A549 (cell line): ENCODE results near the gene GRK1. TPM values are rescaled to one million over a fixed set of nuclear protein-coding genes. Genes with fewer than 3 reads are reported as not detected.

Source experiments
- ATAC-seq, 2 experiments: fragments of 200-7000 bp in 1 of 2; fragments of >200 bp in 1 of 2; cut with Nextera tagmentation in 1 of 2; cut with Tn5 transposase in 1 of 2; 3 replicates each; pipeline versions ENCODE4 v1.8.0 to v1.9.1; 2018 to 2020; ENCODE audit warnings: mild to moderate bottlenecking in 1 of 2, moderate library complexity in 1 of 2
- CTCF ChIA-PET: fragments of 300-600 bp; sonication (Branson Sonifier 250); formaldehyde crosslinking; extraction: SDS; loops from one replicate; lab custom pipeline; 2021; ENCODE audit warnings: antibody characterized with exemption, inconsistent platforms; lab: Yijun Ruan, JAX
- POLR2A ChIA-PET: fragments of 350-600 bp; formaldehyde crosslinking; extraction: SDS; loops from one replicate; lab custom pipeline; 2021; ENCODE audit warnings: antibody characterized with exemption, inconsistent platforms; lab: Yijun Ruan, JAX
- DNase-seq, 2 experiments: peaks; one replicate each; pipeline versions ENCODE4 v3.0.0 to v3.0.0-alpha.2; 2011 to 2016; ENCODE audit warnings: low read depth in 1 of 2, low spot score in 1 of 2
- FAIRE-seq: peaks from 2 replicates; lab custom pipeline; 2011; peaks lifted over from hg19 to GRCh38; lab: Jason Lieb, UNC
- H3K27ac ChIP-seq, 2 experiments: fragments of >200 bp; sonication (Bioruptor Twin); formaldehyde crosslinking; 3 replicates each; pipeline ENCODE4 v1.5.1; 2016 to 2017
- H3K4me1 ChIP-seq: fragments of >200 bp; sonication (Bioruptor Twin); formaldehyde crosslinking; 3 replicates; pipeline ENCODE4 v1.6.1; 2016
- H3K4me2 ChIP-seq: fragments of >200 bp; sonication (Bioruptor Twin); formaldehyde crosslinking; 3 replicates; pipeline ENCODE4 v1.6.1; 2016
- H3K4me3 ChIP-seq: fragments of >200 bp; sonication (Bioruptor Twin); formaldehyde crosslinking; 3 replicates; pipeline ENCODE4 v1.5.1; 2016
- H3K9me3 ChIP-seq: fragments of >200 bp; sonication (Bioruptor Twin); formaldehyde crosslinking; 3 replicates; pipeline ENCODE4 v1.6.1; 2016
- E2F6 ChIP-seq: IDR thresholded peaks from 2 replicates; pipeline ENCODE4 v1.6.1; 2012; ENCODE audit warnings: low read depth, borderline replicate concordance
- EHF ChIP-seq: fragments of 250-450 bp; sonication (Bioruptor Pico); IDR thresholded peaks from 2 replicates; pipeline ENCODE4 v1.5.0; 2020; ENCODE audit warnings: mild to moderate bottlenecking
- EHMT2 ChIP-seq: fragments of 200-600 bp; sonication (generic); IDR thresholded peaks from 2 replicates; pipeline ENCODE4 v1.6.1; 2016; ENCODE audit warnings: antibody characterized with exemption, low read depth, mild to moderate bottlenecking, moderate library complexity
- FOSB ChIP-seq: fragments of 250-450 bp; sonication (Bioruptor Pico); IDR thresholded peaks from 2 replicates; pipeline ENCODE4 v1.5.0; 2020; ENCODE audit warnings: mild to moderate bottlenecking, moderate library complexity
- FOSL2 ChIP-seq, 2 experiments: fragments of 450-650 bp in 1 of 2; fragments of >200 bp in 1 of 2; sonication (Bioruptor Twin) in 1 of 2; formaldehyde crosslinking; IDR thresholded peaks; 2 replicates each; pipeline versions ENCODE4 v1.5.0 to v1.6.1; 2016 to 2020; ENCODE audit warnings: mild to moderate bottlenecking in 1 of 2, moderate library complexity in 1 of 2
- FOXS1 ChIP-seq: fragments of 250-450 bp; sonication (Bioruptor Pico); IDR thresholded peaks from 2 replicates; pipeline ENCODE4 v1.5.0; 2020; ENCODE audit warnings: mild to moderate bottlenecking, moderate library complexity
- GATA3 ChIP-seq: IDR thresholded peaks from 2 replicates; pipeline ENCODE4 v1.6.1; 2012; ENCODE audit warnings: borderline replicate concordance
- HEYL ChIP-seq: fragments of 250-450 bp; sonication (Bioruptor Pico); IDR thresholded peaks from 2 replicates; pipeline ENCODE4 v1.8.0; 2021; ENCODE audit warnings: mild to moderate bottlenecking, moderate library complexity
- HOXA7 ChIP-seq: fragments of 250-450 bp; sonication (Bioruptor Pico); IDR thresholded peaks from 2 replicates; pipeline ENCODE4 v1.5.0; 2020; ENCODE audit warnings: mild to moderate bottlenecking, moderate library complexity
- JUNB ChIP-seq: fragments of >200 bp; sonication (Bioruptor Twin); formaldehyde crosslinking; IDR thresholded peaks from 2 replicates; pipeline ENCODE4 v1.6.1; 2016
- KDM1A ChIP-seq: fragments of 200-600 bp; sonication (generic); IDR thresholded peaks from 2 replicates; pipeline ENCODE4 v1.6.1; 2016; ENCODE audit warnings: low read depth, mild to moderate bottlenecking
- KDM5A ChIP-seq: fragments of 200-600 bp; sonication (generic); IDR thresholded peaks from 2 replicates; pipeline ENCODE4 v1.6.1; 2016; ENCODE audit warnings: antibody characterized with exemption, mild to moderate bottlenecking
- MAZ ChIP-seq: fragments of 150-350 bp; IDR thresholded peaks from 2 replicates; pipeline ENCODE4 v1.6.1; 2014; ENCODE audit warnings: antibody characterized with exemption, low read depth, low read length, borderline replicate concordance
- MYC ChIP-seq: IDR thresholded peaks from 2 replicates; pipeline ENCODE4 v1.6.1; 2012; ENCODE audit warnings: mild to moderate bottlenecking, inconsistent platforms, low read length, improper control_type of control experiment, borderline replicate concordance
- NR3C1 ChIP-seq: fragments of >200 bp; sonication (Bioruptor Twin); formaldehyde crosslinking; IDR thresholded peaks from 3 replicates; pipeline ENCODE4 v1.6.1; 2017
- PBX3 ChIP-seq: IDR thresholded peaks from 2 replicates; pipeline ENCODE4 v1.6.1; 2012
- RAD21 ChIP-seq, 2 experiments: fragments of >200 bp in 1 of 2; sonication (Bioruptor Twin) in 1 of 2; formaldehyde crosslinking in 1 of 2; IDR thresholded peaks in 1 of 2; conservative IDR thresholded peaks in 1 of 2; 2 replicates in 1 of 2; 3 replicates in 1 of 2; pipeline ENCODE4 v1.6.1; 2012 to 2018; ENCODE audit warnings: inconsistent platforms in 1 of 2
- RCOR1 ChIP-seq: fragments of 150-350 bp; IDR thresholded peaks from 2 replicates; pipeline ENCODE4 v1.6.1; 2014; ENCODE audit warnings: antibody characterized with exemption, low read length, low read depth
- RFX5 ChIP-seq: fragments of 450-650 bp; IDR thresholded peaks from 2 replicates; pipeline ENCODE4 v1.7.1; 2014; ENCODE audit warnings: antibody characterized with exemption, mild to moderate bottlenecking, moderate library complexity
- SMC3 ChIP-seq: fragments of >200 bp; sonication (Bioruptor Twin); formaldehyde crosslinking; IDR thresholded peaks from 3 replicates; pipeline ENCODE4 v1.6.1; 2018; ENCODE audit warnings: inconsistent platforms
- ZC3H11A ChIP-seq: fragments of 450-650 bp; IDR thresholded peaks from 2 replicates; pipeline ENCODE4 v1.6.1; 2014; ENCODE audit warnings: antibody characterized with exemption, mild to moderate bottlenecking
- WGBS: methylation state at CpG from one replicate; pipeline ENCODE4 v1.1.6; 2017; ENCODE audit errors: missing lambda C conversion rate; 5-methylcytosine and 5-hydroxymethylcytosine counted together
- polyA plus RNA-seq, 4 experiments: library from polyadenylated mRNA; depleted of rRNA in 3 of 4; stranded (reverse); fragments of >200 nt; fragmentation: RNase III in 1 of 4; extraction: RNeasy Plus Mini Kit Qiagen cat#74134 plus additional on column Dnase treatment in 1 of 4; gene quantifications; 2 replicates in 3 of 4; 3 replicates in 1 of 4; pipeline ENCODE4 v1.2.3, GENCODE V29; 2011 to 2017
- TF ChIP-seq, protein P1 (sequence below): fragments of >200 bp; sonication (Bioruptor Twin); formaldehyde crosslinking; IDR thresholded peaks from 3 replicates; pipeline ENCODE4 v1.5.1; 2016
- TF ChIP-seq, protein P2 (sequence below): fragments of 200-600 bp; sonication (generic); IDR thresholded peaks from 2 replicates; pipeline ENCODE4 v1.6.1; 2016; ENCODE audit warnings: antibody characterized with exemption, mild to moderate bottlenecking, moderate library complexity
- TF ChIP-seq, protein P3 (sequence below): fragments of 250-450 bp; sonication (Bioruptor Pico); IDR thresholded peaks from 2 replicates; pipeline ENCODE4 v1.5.0; 2020; ENCODE audit warnings: low read depth, mild to moderate bottlenecking, moderate library complexity

GRK1 gene
- polyA plus RNA-seq, 2 of the 4 experiments (the other 2 are of a cell fraction), result not detected

- no peak overlapping the region for H3K27ac ChIP-seq
- ATAC-seq, result no peak
- H3K4me3 ChIP-seq, result no peak overlapping the region
- POLR2A ChIA-PET, result no interaction called here
- CTCF ChIA-PET, result interaction anchor here (1.1 kb wide), 1 partner anchor 9 kb away, joined by 3 read pairs; no protein-coding TSS in a partner anchor
- 46% methylated on average over 2 of the region's 2 CpGs for WGBS
- no peak for TF ChIP-seq KDM1A
- no peak for TF ChIP-seq HOXA7
- TF ChIP-seq MYC, result no peak
- TF ChIP-seq JUNB, result no peak
- no peak for TF ChIP-seq RFX5
- TF ChIP-seq, protein P1, sequence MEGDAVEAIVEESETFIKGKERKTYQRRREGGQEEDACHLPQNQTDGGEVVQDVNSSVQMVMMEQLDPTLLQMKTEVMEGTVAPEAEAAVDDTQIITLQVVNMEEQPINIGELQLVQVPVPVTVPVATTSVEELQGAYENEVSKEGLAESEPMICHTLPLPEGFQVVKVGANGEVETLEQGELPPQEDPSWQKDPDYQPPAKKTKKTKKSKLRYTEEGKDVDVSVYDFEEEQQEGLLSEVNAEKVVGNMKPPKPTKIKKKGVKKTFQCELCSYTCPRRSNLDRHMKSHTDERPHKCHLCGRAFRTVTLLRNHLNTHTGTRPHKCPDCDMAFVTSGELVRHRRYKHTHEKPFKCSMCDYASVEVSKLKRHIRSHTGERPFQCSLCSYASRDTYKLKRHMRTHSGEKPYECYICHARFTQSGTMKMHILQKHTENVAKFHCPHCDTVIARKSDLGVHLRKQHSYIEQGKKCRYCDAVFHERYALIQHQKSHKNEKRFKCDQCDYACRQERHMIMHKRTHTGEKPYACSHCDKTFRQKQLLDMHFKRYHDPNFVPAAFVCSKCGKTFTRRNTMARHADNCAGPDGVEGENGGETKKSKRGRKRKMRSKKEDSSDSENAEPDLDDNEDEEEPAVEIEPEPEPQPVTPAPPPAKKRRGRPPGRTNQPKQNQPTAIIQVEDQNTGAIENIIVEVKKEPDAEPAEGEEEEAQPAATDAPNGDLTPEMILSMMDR, result no peak
- TF ChIP-seq ZC3H11A, result no peak
- no peak for TF ChIP-seq GATA3
- TF ChIP-seq RAD21 (conservative IDR thresholded peaks at IDR 0.05 in 1 of 2, IDR thresholded peaks at IDR 0.05 in 1 of 2), result no peak
- TF ChIP-seq, protein P2, sequence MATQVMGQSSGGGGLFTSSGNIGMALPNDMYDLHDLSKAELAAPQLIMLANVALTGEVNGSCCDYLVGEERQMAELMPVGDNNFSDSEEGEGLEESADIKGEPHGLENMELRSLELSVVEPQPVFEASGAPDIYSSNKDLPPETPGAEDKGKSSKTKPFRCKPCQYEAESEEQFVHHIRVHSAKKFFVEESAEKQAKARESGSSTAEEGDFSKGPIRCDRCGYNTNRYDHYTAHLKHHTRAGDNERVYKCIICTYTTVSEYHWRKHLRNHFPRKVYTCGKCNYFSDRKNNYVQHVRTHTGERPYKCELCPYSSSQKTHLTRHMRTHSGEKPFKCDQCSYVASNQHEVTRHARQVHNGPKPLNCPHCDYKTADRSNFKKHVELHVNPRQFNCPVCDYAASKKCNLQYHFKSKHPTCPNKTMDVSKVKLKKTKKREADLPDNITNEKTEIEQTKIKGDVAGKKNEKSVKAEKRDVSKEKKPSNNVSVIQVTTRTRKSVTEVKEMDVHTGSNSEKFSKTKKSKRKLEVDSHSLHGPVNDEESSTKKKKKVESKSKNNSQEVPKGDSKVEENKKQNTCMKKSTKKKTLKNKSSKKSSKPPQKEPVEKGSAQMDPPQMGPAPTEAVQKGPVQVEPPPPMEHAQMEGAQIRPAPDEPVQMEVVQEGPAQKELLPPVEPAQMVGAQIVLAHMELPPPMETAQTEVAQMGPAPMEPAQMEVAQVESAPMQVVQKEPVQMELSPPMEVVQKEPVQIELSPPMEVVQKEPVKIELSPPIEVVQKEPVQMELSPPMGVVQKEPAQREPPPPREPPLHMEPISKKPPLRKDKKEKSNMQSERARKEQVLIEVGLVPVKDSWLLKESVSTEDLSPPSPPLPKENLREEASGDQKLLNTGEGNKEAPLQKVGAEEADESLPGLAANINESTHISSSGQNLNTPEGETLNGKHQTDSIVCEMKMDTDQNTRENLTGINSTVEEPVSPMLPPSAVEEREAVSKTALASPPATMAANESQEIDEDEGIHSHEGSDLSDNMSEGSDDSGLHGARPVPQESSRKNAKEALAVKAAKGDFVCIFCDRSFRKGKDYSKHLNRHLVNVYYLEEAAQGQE, result no peak
- no peak for TF ChIP-seq FOSB (CRISPR knock-in tag)
- no peak for TF ChIP-seq PBX3
- no peaks in the 10 kb centered on the region for H3K4me1 ChIP-seq
- no peak overlapping the region for H3K4me2 ChIP-seq
- DNase-seq, result no peak
- FAIRE-seq, result no peak
- no peaks in the 10 kb centered on the region for H3K9me3 ChIP-seq
Observed at GRCh38 chr13:113767366-113767765, 100.3 kb downstream of the GRK1 start.

DNA sequence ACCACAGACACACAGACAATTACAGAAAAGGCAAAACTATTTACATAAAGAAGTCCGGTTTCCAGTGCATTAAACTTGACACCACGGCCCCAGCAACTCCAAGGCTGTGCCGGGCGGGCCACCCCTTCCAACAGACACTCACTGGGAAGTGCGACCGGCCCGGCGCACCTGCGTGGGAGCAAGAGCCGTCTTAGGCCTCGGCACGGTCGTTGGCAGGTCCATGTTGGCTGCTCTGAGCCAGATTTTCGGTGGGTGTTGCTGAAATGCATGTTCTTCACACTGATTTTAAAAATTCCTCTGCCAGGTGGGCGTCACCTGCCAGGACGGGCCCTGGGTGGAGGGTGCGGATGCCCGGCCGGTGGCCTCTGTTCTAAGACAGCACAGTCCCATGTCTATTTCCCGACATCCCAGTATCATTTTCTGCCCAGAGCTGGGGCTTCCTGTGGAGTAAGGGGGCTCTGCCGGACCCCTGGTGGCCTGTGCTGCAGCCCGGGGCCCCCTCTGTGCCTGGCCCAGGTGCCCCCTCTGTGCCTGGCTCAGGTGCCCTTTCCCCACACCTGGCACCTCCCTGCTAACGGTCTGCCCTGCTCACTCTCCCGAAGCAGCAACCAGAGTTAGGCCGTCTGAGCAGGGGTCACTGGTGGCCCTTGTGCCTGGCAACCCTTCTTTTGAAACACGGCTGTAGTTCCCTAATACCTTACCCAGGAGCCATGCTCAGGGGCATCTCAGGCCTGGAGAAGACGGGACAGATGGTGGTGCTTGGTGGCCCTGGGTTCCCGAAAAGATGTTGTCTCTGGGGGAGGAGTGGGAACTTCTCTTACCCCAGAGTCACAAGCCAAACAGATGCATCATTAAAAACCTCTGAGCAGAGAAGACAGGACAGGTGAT lies 101.2 kb downstream of the GRK1 start:
- Histone ChIP-seq H3K9me3 (no peaks in the 10 kb centered on the region; the same call in 2 of the 3 replicates), H3K4me3 (no peak overlapping the region), H3K4me1 (no peaks in the 10 kb centered on the region), H3K4me2 (no peak overlapping the region), H3K27ac (no peak overlapping the region)
- ATAC-seq (no peak), DNase-seq (no peak), FAIRE-seq (no peak)
- CTCF ChIA-PET, result interaction anchor here (1.1 kb wide), 1 partner anchor 8 kb away, joined by 3 read pairs; no protein-coding TSS in a partner anchor
- POLR2A ChIA-PET, result no interaction called here
- WGBS, result 62% methylated on average over 6 of the region's 28 CpGs
- TF ChIP-seq KDM5A (no peak), RFX5 (no peak), EHMT2 (no peak), FOXS1 (CRISPR knock-in tag) (no peak), MAZ (no peak), E2F6 (no peak), RCOR1 (no peak), HEYL (CRISPR knock-in tag) (no peak), SMC3 (no peak), FOSL2 (IDR thresholded peaks at IDR 0.05) (no peak), FOSL2 (CRISPR knock-in tag; IDR thresholded peaks at IDR 0.05) (no peak), EHF (CRISPR knock-in tag) (no peak), NR3C1 (no peak)
- TF ChIP-seq, protein P3, sequence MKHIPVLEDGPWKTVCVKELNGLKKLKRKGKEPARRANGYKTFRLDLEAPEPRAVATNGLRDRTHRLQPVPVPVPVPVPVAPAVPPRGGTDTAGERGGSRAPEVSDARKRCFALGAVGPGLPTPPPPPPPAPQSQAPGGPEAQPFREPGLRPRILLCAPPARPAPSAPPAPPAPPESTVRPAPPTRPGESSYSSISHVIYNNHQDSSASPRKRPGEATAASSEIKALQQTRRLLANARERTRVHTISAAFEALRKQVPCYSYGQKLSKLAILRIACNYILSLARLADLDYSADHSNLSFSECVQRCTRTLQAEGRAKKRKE, result no peak
- TF ChIP-seq, protein P2, result no peak
